Retinal pigment epithelial cell (primary cell): ENCODE results near the gene TMEM236.

Experiments
- DNase-seq: peaks from one replicate; pipeline ENCODE4 v3.0.0-alpha.2; 2010; ENCODE audit warnings: low read depth
- H3K4me3 ChIP-seq: 2 replicates; pipeline ENCODE4 v1.5.1; 2011; ENCODE audit warnings: mild to moderate bottlenecking, low read length, control low read depth, moderate library complexity
- TF ChIP-seq, protein P1 (sequence below): conservative IDR thresholded peaks from 2 replicates; pipeline ENCODE4 v1.5.1; 2011; ENCODE audit warnings: low read depth, low read length, control low read depth, inconsistent platforms

The TMEM236 gene

DNA sequence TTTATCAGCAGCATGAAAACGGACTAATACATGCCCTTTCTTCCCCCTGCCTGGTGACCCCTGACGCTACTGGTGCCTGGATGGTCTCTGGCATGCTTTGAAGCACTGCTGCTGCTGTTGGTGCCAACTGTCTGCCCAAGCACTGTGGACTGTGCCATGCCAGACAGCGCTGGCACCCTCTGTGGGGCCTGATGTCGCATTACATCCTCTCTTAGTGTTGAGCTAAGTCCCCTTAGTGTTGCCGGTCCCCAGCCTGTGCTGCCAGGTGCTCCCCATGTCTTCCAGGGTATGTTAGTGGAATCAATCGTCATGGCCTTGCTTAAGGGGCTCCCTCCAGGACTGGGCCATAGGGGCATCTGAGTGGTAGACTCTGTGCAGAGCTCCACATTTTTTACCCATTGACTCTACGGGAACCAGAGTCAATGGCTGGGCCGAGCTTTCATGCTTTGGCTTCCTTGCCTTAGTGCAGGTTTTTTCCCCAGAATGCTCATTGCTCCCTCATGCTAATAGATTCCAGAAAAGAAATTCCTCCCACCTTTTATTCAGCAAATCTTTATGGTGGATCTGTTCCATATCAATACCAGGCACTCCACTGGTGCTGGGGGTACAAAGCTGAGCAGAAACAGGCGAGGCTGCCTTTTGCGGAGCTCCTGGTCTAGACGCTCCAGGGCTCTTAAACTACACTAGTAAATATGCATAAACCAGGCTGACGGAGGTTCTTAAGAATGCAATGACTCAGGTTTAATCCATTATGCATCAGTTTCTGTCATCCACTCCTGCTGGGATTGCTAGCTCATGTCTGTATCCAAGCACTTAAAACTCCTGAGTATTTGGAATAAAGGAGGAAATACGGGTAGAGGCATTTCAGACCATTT, 35.3 kb downstream of the TMEM236 start:
- no peak overlapping the region for H3K4me3 ChIP-seq
- TF ChIP-seq, protein P1, sequence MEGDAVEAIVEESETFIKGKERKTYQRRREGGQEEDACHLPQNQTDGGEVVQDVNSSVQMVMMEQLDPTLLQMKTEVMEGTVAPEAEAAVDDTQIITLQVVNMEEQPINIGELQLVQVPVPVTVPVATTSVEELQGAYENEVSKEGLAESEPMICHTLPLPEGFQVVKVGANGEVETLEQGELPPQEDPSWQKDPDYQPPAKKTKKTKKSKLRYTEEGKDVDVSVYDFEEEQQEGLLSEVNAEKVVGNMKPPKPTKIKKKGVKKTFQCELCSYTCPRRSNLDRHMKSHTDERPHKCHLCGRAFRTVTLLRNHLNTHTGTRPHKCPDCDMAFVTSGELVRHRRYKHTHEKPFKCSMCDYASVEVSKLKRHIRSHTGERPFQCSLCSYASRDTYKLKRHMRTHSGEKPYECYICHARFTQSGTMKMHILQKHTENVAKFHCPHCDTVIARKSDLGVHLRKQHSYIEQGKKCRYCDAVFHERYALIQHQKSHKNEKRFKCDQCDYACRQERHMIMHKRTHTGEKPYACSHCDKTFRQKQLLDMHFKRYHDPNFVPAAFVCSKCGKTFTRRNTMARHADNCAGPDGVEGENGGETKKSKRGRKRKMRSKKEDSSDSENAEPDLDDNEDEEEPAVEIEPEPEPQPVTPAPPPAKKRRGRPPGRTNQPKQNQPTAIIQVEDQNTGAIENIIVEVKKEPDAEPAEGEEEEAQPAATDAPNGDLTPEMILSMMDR: no peak
- peak; percentile 86 for DNase-seq

DNA sequence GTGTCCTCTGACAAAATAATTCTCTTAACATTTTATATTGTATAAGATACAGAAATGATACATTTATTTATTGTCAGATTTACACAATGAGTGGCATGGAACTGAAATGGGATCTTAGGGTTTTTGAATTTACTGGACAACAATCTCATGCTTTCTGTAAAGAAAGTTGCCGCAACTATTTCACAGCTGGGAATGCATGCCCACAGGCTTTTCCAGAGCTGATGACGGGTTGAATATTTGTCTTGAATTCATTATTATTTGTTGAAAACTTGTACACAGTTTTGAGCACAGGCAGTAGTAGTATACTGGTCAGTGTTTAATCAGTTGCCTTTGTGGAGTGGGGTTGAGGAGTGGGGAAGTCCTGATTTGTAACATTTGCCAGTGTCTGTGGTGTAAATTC, 36.6 kb downstream of the TMEM236 start:
- H3K4me3 ChIP-seq: no peak overlapping the region
- TF ChIP-seq, protein P1: no peak
- no peak for DNase-seq

DNA sequence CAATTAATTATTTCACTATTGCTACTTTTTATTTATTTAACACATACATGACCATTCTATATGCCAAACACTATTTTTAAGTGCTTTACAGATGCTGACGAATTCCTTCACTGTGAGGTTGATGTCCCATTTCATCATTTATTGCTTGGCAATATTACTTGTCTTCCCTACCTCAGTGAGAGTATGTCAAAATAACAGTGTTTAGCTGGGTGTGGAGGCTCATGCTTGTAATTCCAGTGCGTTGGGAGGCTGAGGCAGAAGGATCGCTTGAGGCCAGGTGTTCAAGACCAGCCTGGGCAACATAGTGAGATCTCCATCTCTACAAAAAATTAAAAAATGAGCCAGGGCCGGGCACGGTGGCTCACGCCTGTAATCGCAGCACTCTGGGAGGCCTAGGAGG, 37.4 kb downstream of the TMEM236 start:
- no peak for DNase-seq
- TF ChIP-seq, protein P1: no peak

GRCh38 chr10:17790651-17791050, 38.6 kb downstream of the TMEM236 start:
- TF ChIP-seq, protein P1: no peak
- DNase-seq: no peak
- no peak overlapping the region for H3K4me3 ChIP-seq

More for the DNA sequence above, 37.4 kb downstream of the TMEM236 start:
- H3K4me3 ChIP-seq: no peak overlapping the region

GRCh38 chr10:17792991-17793390, 41.0 kb downstream of the TMEM236 start:
- H3K4me3 ChIP-seq: no peak overlapping the region
- TF ChIP-seq, protein P1: no peak
- no peak for DNase-seq

DNA sequence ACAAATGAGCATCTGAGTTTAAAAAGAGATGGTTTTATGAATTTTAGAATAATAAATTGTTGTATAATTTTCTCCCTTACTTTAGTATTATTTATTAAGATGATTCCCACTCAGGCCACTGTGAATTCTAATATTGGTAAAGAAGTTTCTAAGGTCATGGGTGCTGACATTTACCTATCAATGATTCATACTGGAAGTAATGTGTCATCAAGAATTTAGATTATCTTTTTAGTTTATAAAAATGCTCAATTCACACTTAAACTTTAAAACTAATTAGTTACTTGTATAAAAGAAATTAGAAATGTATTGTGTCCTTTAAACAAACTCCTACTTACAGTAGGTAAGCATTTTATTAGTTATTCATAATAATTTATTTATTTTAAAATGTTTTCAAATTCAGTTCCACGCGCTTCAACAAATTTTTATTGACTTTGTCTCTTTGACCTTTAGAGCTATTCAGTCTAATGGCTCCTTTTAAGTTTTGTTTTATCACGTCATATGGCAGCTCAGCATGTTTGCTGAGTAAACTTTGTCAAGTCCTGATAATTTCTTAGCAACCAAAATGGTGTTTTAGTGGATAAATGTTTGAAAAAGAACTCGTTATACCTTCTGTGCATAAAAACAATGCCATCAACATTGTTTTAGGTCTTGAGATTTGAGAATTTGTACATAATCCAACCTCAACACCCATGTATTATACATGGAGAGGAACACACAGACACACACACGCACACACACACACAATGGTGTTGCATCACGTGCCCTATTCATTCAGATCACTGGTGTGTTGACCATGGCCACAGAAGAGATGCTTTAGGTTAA, 42.0 kb downstream of the TMEM236 start:
- TF ChIP-seq, protein P1: no peak
- DNase-seq: no peak
- H3K4me3 ChIP-seq: no peak overlapping the region

GRCh38 chr10:17795083-17795482, 43.1 kb downstream of the TMEM236 start:
- TF ChIP-seq, protein P1: no peak
- no peak for DNase-seq
- no peak overlapping the region for H3K4me3 ChIP-seq
